Caco-2 (cell line): ENCODE results near the gene OR5AU1. TPM values are rescaled to one million over a fixed set of nuclear protein-coding genes. Genes with fewer than 3 reads are reported as not detected.

Experiments
- BruUV-seq: library from RNA; stranded (reverse); fragments of 400-500 nt; replicated peaks from 2 replicates; lab custom pipeline; 2021; lab: Mats Ljungman, UMichigan
- CTCF ChIA-PET: fragments of 300-600 bp; sonication (Branson Sonifier 250); formaldehyde crosslinking; loops from one replicate; lab custom pipeline; 2022; ENCODE audit warnings: antibody characterized with exemption; lab: Charles Lee
- POLR2A ChIA-PET: fragments of 300-600 bp; sonication (Branson Sonifier 250); formaldehyde crosslinking; loops from one replicate; lab custom pipeline; 2022; ENCODE audit warnings: antibody characterized with exemption; lab: Charles Lee
- DNase-seq, 2 experiments: peaks; one replicate each; pipeline versions ENCODE4 v3.0.0 to v3.0.0-alpha.2; 2020 to 2022
- H3K27me3 ChIP-seq: replicated peaks from 2 replicates; pipeline ENCODE4 v1.6.0; 2011; ENCODE audit warnings: low read length; ENCODE audit not compliant: control insufficient read depth, insufficient read depth
- H3K36me3 ChIP-seq: 2 replicates; pipeline ENCODE4 v1.5.1; 2011; ENCODE audit warnings: low read length; ENCODE audit not compliant: control insufficient read depth, insufficient read depth
- H3K4me1 ChIP-seq: fragments of 250-450 bp; sonication (Bioruptor Pico); 2 replicates; pipeline ENCODE4 v1.5.1; 2020; ENCODE audit warnings: mild to moderate bottlenecking
- H3K4me3 ChIP-seq: 2 replicates; pipeline ENCODE4 v1.5.1; 2011; ENCODE audit warnings: low read depth, mild to moderate bottlenecking, control low read depth, low read length
- H3K9me3 ChIP-seq: fragments of 250-450 bp; sonication (Bioruptor Pico); 2 replicates; pipeline ENCODE4 v1.5.1; 2020; ENCODE audit warnings: mild to moderate bottlenecking, moderate library complexity
- H3K27ac Mint-ChIP-seq: one replicate; pipeline ENCODE4 v1.8.0; 2022; ENCODE audit warnings: mixed read lengths; ENCODE audit not compliant: unreplicated experiment
- H3K27me3 Mint-ChIP-seq: one replicate; pipeline ENCODE4 v1.8.0; 2022; ENCODE audit warnings: mixed read lengths; ENCODE audit not compliant: insufficient read depth, unreplicated experiment
- H3K36me3 Mint-ChIP-seq: one replicate; pipeline ENCODE4 v1.8.0; 2022; ENCODE audit warnings: mild to moderate bottlenecking, mixed read lengths; ENCODE audit not compliant: insufficient read depth, unreplicated experiment
- H3K4me1 Mint-ChIP-seq: one replicate; pipeline ENCODE4 v1.8.0; 2022; ENCODE audit warnings: low read depth, mixed read lengths; ENCODE audit not compliant: unreplicated experiment
- H3K4me3 Mint-ChIP-seq: one replicate; pipeline ENCODE4 v1.8.0; 2022; ENCODE audit warnings: mild to moderate bottlenecking, moderate library complexity, mixed read lengths; ENCODE audit not compliant: unreplicated experiment
- H3K9me3 Mint-ChIP-seq: one replicate; pipeline ENCODE4 v1.8.0; 2022; ENCODE audit warnings: mixed read lengths; ENCODE audit not compliant: unreplicated experiment
- intact Hi-C: fragments of 100-400 bp; cut with micrococcal nuclease; formaldehyde crosslinking; loops from one replicate; pipeline ENCODE4 v1.10.0; 2022; ENCODE audit not compliant: unreplicated experiment
- total RNA-seq: library from RNA; stranded (reverse); gene quantifications from 2 replicates; pipeline ENCODE4 v1.2.3, GENCODE V29; 2022
- TF ChIP-seq, protein P1 (sequence below), 2 experiments: fragments of 200-600 bp in 1 of 2; IDR thresholded peaks; 1 replicate in 1 of 2; 2 replicates in 1 of 2; pipeline versions ENCODE4 v1.5.1 to v1.8.0; 2011 to 2022; ENCODE audit warnings: antibody characterized with exemption in 1 of 2, control low read depth in 1 of 2, inconsistent platforms in 1 of 2, low read depth in 1 of 2, low read length in 1 of 2, mild to moderate bottlenecking in 1 of 2, moderate library complexity in 1 of 2; ENCODE audit not compliant: insufficient read depth in 1 of 2, severe bottlenecking in 1 of 2, unreplicated experiment in 1 of 2

Gene OR5AU1
- total RNA-seq, 1 experiment from 2014 or later: not detected

- H3K9me3 ChIP-seq: no peaks in the 10 kb centered on the region
- intact Hi-C loops: no loop called here
- Mint-ChIP-seq H3K9me3 (no peaks in the 10 kb centered on the region), H3K36me3 (no peaks in the 10 kb centered on the region), H3K27ac (no peak overlapping the region), H3K4me3 (no peak overlapping the region), H3K4me1 (no peaks in the 10 kb centered on the region), H3K27me3 (peaks cover 2% of the 10 kb centered on the region)
- H3K27me3 ChIP-seq: no peaks in the 10 kb centered on the region
- no peaks in the 10 kb centered on the region for H3K4me1 ChIP-seq
- POLR2A ChIA-PET: no interaction called here
- H3K36me3 ChIP-seq: no peaks in the 10 kb centered on the region
- CTCF ChIA-PET: interaction anchor here (0.6 kb wide), 1 partner anchor 9 kb away, joined by 3 read pairs; no protein-coding TSS in a partner anchor
- no TSS peak for BruUV-seq
- DNase-seq: no peak
- TF ChIP-seq, protein P1, sequence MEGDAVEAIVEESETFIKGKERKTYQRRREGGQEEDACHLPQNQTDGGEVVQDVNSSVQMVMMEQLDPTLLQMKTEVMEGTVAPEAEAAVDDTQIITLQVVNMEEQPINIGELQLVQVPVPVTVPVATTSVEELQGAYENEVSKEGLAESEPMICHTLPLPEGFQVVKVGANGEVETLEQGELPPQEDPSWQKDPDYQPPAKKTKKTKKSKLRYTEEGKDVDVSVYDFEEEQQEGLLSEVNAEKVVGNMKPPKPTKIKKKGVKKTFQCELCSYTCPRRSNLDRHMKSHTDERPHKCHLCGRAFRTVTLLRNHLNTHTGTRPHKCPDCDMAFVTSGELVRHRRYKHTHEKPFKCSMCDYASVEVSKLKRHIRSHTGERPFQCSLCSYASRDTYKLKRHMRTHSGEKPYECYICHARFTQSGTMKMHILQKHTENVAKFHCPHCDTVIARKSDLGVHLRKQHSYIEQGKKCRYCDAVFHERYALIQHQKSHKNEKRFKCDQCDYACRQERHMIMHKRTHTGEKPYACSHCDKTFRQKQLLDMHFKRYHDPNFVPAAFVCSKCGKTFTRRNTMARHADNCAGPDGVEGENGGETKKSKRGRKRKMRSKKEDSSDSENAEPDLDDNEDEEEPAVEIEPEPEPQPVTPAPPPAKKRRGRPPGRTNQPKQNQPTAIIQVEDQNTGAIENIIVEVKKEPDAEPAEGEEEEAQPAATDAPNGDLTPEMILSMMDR (IDR thresholded peaks at IDR 0.05; ENCODE audit: insufficient read depth in 1 of 2, low read depth in 1 of 2, low read length in 1 of 2, severe bottlenecking in 1 of 2, unreplicated experiment in 1 of 2): no peak
- H3K4me3 ChIP-seq: no peak overlapping the region
These were observed 42.5 kb downstream of the OR5AU1 start for GRCh38 chr14:21113369-21113768.

- no peaks in the 10 kb centered on the region for H3K27me3 Mint-ChIP-seq
- Histone ChIP-seq H3K27me3 (no peaks in the 10 kb centered on the region), H3K4me3 (no peak overlapping the region), H3K36me3 (no peaks in the 10 kb centered on the region), H3K4me1 (no peaks in the 10 kb centered on the region), H3K9me3 (no peaks in the 10 kb centered on the region)
- TF ChIP-seq, protein P1 (IDR thresholded peaks at IDR 0.05; ENCODE audit: insufficient read depth in 1 of 2, low read depth in 1 of 2, low read length in 1 of 2, severe bottlenecking in 1 of 2, unreplicated experiment in 1 of 2): no peak
- intact Hi-C loops: no loop called here
- H3K27ac Mint-ChIP-seq: no peak overlapping the region
- DNase-seq: no peak
- no peaks in the 10 kb centered on the region for H3K9me3 Mint-ChIP-seq
- H3K4me1 Mint-ChIP-seq: no peaks in the 10 kb centered on the region
- H3K36me3 Mint-ChIP-seq: no peaks in the 10 kb centered on the region
- no TSS peak for BruUV-seq
- ChIA-PET CTCF (interaction anchor here (1.0 kb wide), 1 partner anchor 9 kb away, joined by 3 read pairs; no protein-coding TSS in a partner anchor), POLR2A (no interaction called here)
- no peak overlapping the region for H3K4me3 Mint-ChIP-seq
These were observed 43.6 kb downstream of the OR5AU1 start for GRCh38 chr14:21112255-21112654.

DNA sequence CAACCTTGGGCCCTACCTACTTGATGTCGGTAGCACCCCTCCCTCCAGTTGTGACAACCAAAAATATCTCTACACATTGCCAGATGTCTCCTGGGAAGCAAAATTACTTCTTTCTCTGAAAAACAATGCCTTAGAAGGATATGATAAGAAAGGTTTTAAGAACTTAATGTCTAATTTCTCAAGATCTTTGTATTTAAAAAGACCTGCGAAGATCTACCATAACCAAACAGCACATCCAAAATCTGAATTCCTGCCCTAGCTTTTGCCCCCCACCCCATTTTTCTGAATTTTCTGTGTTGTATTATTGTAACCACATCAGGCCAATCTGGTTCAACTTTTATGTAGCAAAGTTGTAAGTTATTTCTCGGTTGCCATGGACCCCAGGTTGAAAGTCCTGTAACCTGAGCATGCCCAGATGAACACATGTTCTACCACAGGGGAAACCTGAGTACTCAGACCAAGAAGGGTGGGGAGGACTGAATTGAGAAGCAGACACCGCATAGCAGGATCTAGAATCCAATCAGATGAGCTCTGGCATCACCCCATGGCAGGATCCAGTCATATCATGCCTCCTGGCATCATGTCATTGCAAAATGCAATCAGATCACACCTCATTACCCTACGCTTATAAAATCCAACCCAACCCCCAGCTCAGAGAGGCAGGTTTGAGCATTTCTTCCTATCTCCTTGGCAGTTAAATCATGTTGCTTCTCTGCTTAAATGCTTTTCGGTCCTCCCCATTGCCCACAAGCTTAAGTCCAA is 46.3 kb downstream of the OR5AU1 start:
- Mint-ChIP-seq H3K27me3 (no peaks in the 10 kb centered on the region), H3K9me3 (no peaks in the 10 kb centered on the region), H3K4me3 (no peak overlapping the region), H3K4me1 (peaks cover 4% of the 10 kb centered on the region), H3K27ac (no peak overlapping the region), H3K36me3 (no peaks in the 10 kb centered on the region)
- peaks cover 16% of the 10 kb centered on the region for H3K4me1 ChIP-seq
- H3K36me3 ChIP-seq: no peaks in the 10 kb centered on the region
- H3K4me3 ChIP-seq: no peak overlapping the region
- no TSS peak for BruUV-seq
- intact Hi-C loops: no loop called here
- ChIA-PET CTCF (no interaction called here), POLR2A (no interaction called here)
- no peaks in the 10 kb centered on the region for H3K27me3 ChIP-seq
- no peaks in the 10 kb centered on the region for H3K9me3 ChIP-seq
- TF ChIP-seq, protein P1 (IDR thresholded peaks at IDR 0.05; ENCODE audit: insufficient read depth in 1 of 2, low read depth in 1 of 2, low read length in 1 of 2, severe bottlenecking in 1 of 2, unreplicated experiment in 1 of 2): no peak
- DNase-seq: no peak
